Hepatocyte (in vitro differentiated cells): ENCODE data around the gene TSHB.

Source experiments
- CTCF ChIP-seq: fragments of 200-600 bp; sonication (generic); IDR thresholded peaks from 2 replicates; pipeline ENCODE4 v1.5.1; 2016; ENCODE audit warnings: antibody characterized with exemption, mild to moderate bottlenecking; ENCODE audit not compliant: poor library complexity
- EZH2phosphoT487 ChIP-seq: fragments of 200-600 bp; sonication (generic); IDR thresholded peaks from one replicate; pipeline ENCODE4 v1.6.1; 2018; ENCODE audit warnings: antibody characterized with exemption, mild to moderate bottlenecking, low read depth, moderate library complexity; ENCODE audit not compliant: unreplicated experiment, severe bottlenecking

GRCh38 chr1:115059316-115059715 lies 29.7 kb downstream of the TSHB start:
- TF ChIP-seq CTCF = no peak
- TF ChIP-seq EZH2phosphoT487 = no peak
